ENCODE measurements around the gene FILIP1. TPM values are rescaled to one million over a fixed set of nuclear protein-coding genes. Genes with fewer than 3 reads are reported as not detected.

The FILIP1 gene
- polyA plus RNA-seq, 3 donors from 2014 or later = not detected

DNA sequence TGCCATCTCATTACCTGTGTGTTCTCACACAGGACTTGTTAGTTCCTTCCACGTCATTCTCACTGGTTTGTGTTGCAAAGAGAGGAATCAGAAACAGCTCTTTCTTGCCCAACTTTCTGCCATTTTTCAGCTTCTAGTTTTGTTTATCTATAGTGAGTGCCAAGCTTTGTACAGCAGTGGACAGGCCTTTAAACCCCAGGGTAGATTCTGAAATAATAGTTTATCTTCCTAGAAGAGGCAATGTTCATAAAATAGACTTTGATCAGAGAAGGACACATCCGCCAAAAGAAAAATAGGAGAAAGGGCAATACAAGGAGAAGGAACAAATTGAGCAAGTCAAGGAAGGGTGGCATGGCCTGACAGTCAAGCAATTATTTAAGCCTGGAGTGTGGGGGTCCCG, 191.3 kb downstream of the FILIP1 start:
- no peaks in the 10 kb centered on the region for H3K9me3 Mint-ChIP-seq
- H3K27ac Mint-ChIP-seq = no peak overlapping the region
- no peaks in the 10 kb centered on the region for H3K4me1 Mint-ChIP-seq
- no peak overlapping the region for H3K4me3 Mint-ChIP-seq
- H3K36me3 Mint-ChIP-seq = no peaks in the 10 kb centered on the region
- DNase-seq = no peak
- H3K27me3 Mint-ChIP-seq (ENCODE audit: low read depth in 3 of 3) = peaks cover 2 to 4% (median 3%) of the 10 kb centered on the region in 3 donors

DNA sequence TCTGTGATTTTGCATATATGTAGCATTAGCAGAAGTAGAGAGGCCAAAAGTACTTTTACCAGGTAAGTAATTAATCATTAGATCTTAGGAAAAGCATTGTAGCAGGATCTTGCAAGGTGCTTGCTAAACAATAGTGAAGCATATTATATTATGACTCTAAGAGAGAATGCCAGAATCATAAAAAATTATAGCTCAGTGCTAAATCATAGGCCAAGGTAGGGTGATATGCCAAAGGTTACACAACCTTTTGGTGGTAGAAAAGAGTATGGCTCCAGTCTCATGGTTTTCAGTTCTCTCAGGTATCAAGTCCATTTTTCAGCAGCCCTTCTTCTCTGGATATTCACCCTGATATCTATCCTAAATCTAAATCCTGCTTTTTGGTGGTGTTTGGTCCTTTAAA, 192.1 kb downstream of the FILIP1 start:
- Mint-ChIP-seq H3K27me3 (ENCODE audit: low read depth in 3 of 3) (peaks cover 0 to 4% (median 2%) of the 10 kb centered on the region in 3 donors), H3K9me3 (no peaks in the 10 kb centered on the region), H3K27ac (no peak overlapping the region), H3K4me3 (no peak overlapping the region), H3K4me1 (no peaks in the 10 kb centered on the region), H3K36me3 (no peaks in the 10 kb centered on the region)
- no peak for DNase-seq

DNA sequence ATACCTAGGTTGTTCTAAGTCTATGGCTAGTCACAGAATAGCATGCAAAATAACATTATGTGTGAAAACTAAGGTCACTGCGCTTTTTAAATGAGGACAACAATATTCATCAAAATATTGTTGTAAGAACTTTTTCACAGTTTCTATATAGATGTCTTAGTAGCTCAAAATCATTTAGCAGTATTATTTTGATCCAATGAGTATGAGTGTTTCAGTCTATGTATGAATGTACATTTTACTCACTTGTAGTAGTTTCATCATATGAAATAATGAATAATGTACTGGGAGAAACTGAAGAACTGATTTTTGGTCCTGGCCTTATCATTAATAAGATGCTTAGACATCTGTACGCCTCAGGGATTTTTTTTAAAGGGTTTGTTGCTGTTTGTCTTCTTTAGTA, 192.5 kb downstream of the FILIP1 start:
- peaks cover 0 to 4% (median 2%) of the 10 kb centered on the region in 3 donors for H3K27me3 Mint-ChIP-seq (ENCODE audit: low read depth in 3 of 3)
- H3K27ac Mint-ChIP-seq = no peak overlapping the region
- no peak overlapping the region for H3K4me3 Mint-ChIP-seq
- H3K9me3 Mint-ChIP-seq = no peaks in the 10 kb centered on the region
- no peaks in the 10 kb centered on the region for H3K4me1 Mint-ChIP-seq
- DNase-seq = no peak
- no peaks in the 10 kb centered on the region for H3K36me3 Mint-ChIP-seq

DNA sequence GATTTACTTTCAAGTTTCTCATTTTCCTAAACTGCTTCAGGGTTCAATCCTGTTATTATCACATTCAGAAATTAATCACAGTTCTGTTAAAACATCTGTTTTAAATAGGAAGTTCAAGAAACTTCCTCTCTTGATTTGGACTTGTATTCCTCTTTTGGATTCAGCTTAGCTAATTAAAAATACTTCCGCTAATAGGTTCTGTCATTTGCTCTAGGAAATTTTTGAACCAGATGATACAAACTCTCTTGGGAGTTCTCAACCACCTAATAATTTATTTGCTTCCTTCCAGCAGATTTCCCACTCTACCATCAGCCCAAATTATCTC, 193.1 kb downstream of the FILIP1 start:
- H3K36me3 Mint-ChIP-seq = no peaks in the 10 kb centered on the region
- no peak for DNase-seq
- H3K27ac Mint-ChIP-seq = no peak overlapping the region
- no peaks in the 10 kb centered on the region for H3K9me3 Mint-ChIP-seq
- H3K4me3 Mint-ChIP-seq = no peak overlapping the region
- H3K27me3 Mint-ChIP-seq (ENCODE audit: low read depth in 3 of 3) = peaks cover 0 to 4% (median 2%) of the 10 kb centered on the region in 3 donors
- no peaks in the 10 kb centered on the region for H3K4me1 Mint-ChIP-seq

DNA sequence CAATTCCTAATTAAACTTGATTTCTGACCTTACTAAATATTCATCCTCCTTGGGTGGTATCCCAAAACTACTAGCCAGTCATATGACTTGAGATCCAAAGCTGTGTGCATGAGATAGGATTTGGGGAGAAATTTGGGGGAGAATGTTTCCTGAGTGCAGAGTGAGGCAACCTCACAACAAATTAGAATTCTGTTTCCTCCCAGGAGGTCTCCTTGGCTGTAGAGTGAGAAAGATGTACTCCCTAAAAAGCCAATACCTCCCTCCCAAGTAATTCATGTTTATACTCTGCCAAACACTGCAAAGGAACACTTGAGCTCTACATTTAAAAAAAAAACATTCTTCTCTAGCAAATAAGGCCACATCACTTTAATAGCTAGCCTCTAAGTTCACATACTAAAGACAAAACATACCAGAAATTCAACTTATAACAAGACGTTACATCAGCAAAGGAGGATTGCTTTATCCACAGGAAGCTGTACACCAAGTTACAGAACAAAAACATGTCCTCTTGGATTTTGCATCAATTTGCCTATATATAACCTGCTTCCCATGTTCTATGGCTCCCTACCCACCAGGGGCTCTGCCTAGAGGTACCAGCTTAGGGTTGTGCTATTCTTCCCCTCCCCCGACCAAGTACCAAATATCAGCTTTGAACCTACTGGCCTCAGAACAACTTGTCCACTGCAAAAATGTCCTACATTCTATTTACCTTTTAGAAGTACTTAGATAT, 193.6 kb downstream of the FILIP1 start:
- peaks cover 0 to 4% (median 2%) of the 10 kb centered on the region in 3 donors for H3K27me3 Mint-ChIP-seq (ENCODE audit: low read depth in 3 of 3)
- DNase-seq = no peak
- no peak overlapping the region for H3K4me3 Mint-ChIP-seq
- H3K36me3 Mint-ChIP-seq = no peaks in the 10 kb centered on the region
- no peaks in the 10 kb centered on the region for H3K4me1 Mint-ChIP-seq
- H3K9me3 Mint-ChIP-seq = no peaks in the 10 kb centered on the region
- no peak overlapping the region for H3K27ac Mint-ChIP-seq

DNA sequence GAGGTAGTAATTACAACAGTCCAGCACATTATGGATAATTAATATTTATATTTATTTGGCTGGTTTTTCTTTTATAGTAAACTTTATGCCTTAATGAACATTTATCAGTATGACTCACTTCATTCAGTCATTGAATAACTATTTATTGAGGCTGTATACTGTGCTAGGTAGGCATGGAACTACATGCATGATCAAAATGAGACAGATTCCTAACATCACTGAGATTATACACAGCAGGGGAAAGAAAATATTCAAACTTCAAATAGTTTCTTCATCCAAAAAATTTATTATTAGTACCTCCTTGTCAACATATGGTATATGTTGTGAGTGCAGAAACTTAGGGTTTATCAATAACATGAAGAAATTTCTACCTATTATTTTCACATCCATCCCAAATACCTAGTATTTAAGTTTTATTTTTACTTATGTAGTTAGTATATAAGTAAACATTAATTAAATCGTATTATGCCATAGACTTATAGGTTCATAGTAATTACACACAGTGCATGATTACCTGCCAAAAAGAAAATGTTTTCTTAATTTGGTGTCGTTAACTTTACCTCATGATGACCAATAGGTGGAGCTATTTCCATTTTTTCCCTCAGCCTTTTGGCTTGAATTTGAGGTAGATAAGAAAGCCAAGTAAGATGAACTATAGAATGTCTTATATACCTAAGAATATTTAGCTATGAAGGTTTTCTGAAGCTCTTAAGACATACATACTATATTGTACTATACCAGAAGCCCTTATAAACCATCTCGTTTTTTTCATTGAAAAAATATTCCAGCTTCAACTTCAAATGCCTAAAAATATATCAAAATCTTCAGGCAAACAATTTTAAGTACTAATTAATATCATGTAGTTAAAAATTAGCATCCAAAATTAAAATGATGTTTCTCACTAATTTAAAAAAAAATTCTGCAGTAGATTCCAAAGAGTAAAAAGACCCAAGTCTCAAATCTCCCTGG, 196.5 kb downstream of the FILIP1 start:
- Mint-ChIP-seq H3K4me3 (no peak overlapping the region), H3K9me3 (no peaks in the 10 kb centered on the region), H3K27ac (no peak overlapping the region), H3K4me1 (no peaks in the 10 kb centered on the region), H3K27me3 (ENCODE audit: low read depth in 3 of 3) (no peaks in the 10 kb centered on the region), H3K36me3 (no peaks in the 10 kb centered on the region)
- DNase-seq = peak; percentile 21 to 56 (median 43)

DNA sequence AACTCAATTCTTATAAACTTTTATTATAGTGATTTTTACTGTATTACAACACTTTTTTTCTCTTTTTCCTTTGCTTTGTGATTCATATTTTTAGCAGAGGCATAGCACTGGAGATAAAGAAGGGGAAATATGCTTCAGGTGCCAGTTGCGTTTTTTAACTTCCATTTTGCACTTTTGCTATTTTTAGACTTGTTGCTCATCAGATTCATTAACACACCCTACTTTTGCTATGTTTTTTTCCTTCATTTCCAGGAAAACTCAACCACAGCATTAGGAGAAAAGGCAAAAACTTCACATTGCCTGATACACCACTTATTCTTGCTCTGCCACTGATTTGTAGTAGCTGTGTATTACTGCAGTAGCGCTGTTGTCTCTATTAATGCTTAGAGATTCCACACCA, 201.0 kb downstream of the FILIP1 start:
- DNase-seq = no peak
- no peaks in the 10 kb centered on the region for H3K4me1 Mint-ChIP-seq
- H3K27ac Mint-ChIP-seq = no peak overlapping the region
- H3K36me3 Mint-ChIP-seq = peaks cover 0 to 10% (median 2%) of the 10 kb centered on the region in 3 donors
- no peak overlapping the region for H3K4me3 Mint-ChIP-seq
- no peaks in the 10 kb centered on the region for H3K27me3 Mint-ChIP-seq (ENCODE audit: low read depth in 3 of 3)
- no peaks in the 10 kb centered on the region for H3K9me3 Mint-ChIP-seq

DNA sequence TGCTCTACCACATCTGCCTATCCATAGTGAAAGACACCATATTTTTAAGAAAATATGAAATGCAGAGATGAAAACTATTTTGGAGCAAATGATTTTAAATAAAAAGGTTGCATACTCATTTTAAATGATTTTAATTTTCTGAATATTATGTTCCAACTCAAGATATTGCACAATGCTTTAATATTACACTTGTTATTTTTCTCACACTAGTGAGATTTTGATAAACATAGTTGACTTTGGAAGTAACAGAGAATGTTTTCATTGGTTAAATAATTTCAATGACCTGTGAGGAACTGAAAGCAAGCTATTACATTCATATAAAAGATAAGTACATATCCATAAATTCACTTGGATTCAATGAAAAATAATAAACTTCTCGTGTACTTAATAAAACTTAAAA, 201.9 kb downstream of the FILIP1 start:
- no peaks in the 10 kb centered on the region for H3K9me3 Mint-ChIP-seq
- no peak overlapping the region for H3K27ac Mint-ChIP-seq
- peaks cover 0 to 10% (median 2%) of the 10 kb centered on the region in 3 donors for H3K36me3 Mint-ChIP-seq
- peaks cover 0 to 3% of the 10 kb centered on the region in 2 donors for H3K4me1 Mint-ChIP-seq
- no peaks in the 10 kb centered on the region for H3K27me3 Mint-ChIP-seq (ENCODE audit: low read depth in 3 of 3)
- no peak for DNase-seq
- H3K4me3 Mint-ChIP-seq = no peak overlapping the region

DNA sequence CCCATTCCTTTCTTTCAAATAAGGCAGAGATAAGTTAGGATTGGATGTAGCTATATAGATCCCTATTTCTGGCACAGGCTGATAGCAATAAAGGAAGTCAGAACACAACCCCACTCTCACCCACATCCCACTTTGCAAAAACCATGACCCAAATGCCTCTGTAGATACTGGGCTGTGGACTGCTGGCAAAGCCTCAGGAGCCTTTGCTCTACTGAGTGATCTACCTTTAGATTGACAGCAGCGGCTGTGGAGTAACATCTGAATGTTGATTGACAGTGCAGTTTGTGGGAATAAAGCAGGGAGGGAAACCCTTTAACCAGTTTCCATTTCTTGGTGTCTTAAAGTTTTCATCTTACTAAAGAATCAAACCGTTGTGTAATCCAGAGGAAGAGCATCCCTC, 202.3 kb downstream of the FILIP1 start:
- peaks cover 0 to 7% of the 10 kb centered on the region in 2 donors for H3K4me1 Mint-ChIP-seq
- H3K9me3 Mint-ChIP-seq = no peaks in the 10 kb centered on the region
- peaks cover 0 to 10% (median 2%) of the 10 kb centered on the region in 3 donors for H3K36me3 Mint-ChIP-seq
- no peak overlapping the region for H3K27ac Mint-ChIP-seq
- H3K4me3 Mint-ChIP-seq = no peak overlapping the region
- no peaks in the 10 kb centered on the region for H3K27me3 Mint-ChIP-seq (ENCODE audit: low read depth in 3 of 3)
- DNase-seq = no peak

DNA sequence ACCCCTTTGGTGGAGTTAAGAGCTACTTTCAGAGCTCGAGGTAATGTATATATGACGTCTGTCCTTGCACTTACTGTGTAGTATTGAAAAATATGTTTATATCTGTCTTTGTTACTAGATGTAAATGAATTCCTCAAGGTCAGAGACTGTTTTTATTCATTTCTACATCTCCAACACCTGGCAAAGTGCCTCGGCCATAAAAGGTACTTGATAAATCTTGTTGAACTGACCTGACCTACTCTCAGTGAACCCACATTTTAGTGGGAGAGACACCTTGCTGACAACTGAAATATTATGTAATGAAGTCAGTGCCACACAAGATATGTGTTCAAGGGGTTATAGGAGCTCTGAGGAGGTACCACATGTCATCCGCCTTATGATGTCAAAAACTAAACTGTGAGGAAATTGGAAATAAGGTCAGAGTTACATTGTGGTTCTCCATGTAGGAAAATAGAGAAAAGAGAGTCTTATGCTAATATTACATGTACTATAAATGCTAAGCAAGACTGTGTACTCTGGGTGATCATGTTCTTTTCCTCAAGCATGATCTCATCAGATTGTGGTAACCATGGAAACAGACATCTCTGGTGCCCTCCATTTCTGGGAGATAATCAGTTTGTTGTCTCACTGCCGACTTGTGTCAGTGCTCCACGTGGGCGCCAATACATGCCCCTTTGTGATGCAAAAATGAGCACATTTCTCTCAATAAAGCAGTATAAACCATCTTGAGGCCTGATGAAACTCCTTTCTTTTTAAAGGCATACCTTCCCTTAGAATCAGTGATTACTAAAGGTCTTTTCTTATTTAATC, 203.3 kb downstream of the FILIP1 start:
- Mint-ChIP-seq H3K27ac (no peak overlapping the region), H3K4me3 (no peak overlapping the region), H3K27me3 (ENCODE audit: low read depth in 3 of 3) (no peaks in the 10 kb centered on the region), H3K36me3 (peaks cover 0 to 10% (median 2%) of the 10 kb centered on the region in 3 donors), H3K4me1 (peaks cover 0 to 8% of the 10 kb centered on the region in 2 donors), H3K9me3 (no peaks in the 10 kb centered on the region)
- no peak for DNase-seq

DNA sequence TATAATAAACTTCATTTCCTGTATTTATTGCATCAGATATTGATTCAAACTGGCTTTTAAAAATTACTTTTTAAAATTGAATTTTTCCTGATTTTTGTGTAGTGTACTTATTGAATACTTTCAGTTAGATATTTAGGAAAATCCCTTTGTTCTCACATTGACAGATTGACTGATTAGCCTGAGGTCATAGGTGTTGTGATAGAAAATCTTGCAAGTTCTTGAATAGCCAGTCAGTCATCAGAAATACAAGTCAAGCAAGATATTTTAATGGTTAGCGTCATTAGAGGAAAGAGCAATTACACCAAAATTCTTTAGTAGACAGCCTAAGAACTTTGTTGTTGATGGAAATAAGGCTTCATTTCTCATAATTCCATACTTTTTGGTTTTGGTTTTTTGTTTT, 205.6 kb downstream of the FILIP1 start:
- H3K4me3 Mint-ChIP-seq = no peak overlapping the region
- H3K4me1 Mint-ChIP-seq = peaks cover 0 to 8% of the 10 kb centered on the region in 2 donors
- H3K27ac Mint-ChIP-seq = no peak overlapping the region

DNA sequence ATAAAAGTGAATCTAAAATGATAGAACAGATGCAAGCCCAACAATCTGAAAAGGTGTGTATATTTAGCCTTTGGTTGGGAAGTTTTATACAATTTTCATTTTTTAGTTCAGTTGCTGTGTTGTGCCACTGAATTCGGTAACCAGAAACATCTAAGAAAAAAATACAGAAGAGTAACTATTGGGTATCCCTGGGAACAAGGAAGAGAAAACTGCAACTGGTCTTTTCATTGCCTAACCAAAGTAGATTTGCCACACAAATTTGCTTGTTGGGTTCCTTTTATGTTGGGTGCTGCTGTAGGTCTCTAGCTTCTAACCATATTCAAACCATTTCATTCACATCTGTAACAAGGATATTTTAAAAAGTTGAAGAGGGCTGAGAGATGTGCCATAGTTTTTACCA, 206.2 kb downstream of the FILIP1 start:
- Mint-ChIP-seq H3K4me3 (no peak overlapping the region), H3K27me3 (ENCODE audit: low read depth in 3 of 3) (no peaks in the 10 kb centered on the region), H3K27ac (no peak overlapping the region), H3K4me1 (peaks cover 0 to 13% of the 10 kb centered on the region in 2 donors), H3K36me3 (peaks cover 0 to 10% (median 2%) of the 10 kb centered on the region in 3 donors), H3K9me3 (no peaks in the 10 kb centered on the region)
- DNase-seq = no peak

More for the DNA sequence above, 205.6 kb downstream of the FILIP1 start:
- DNase-seq = no peak
- Mint-ChIP-seq H3K27me3 (ENCODE audit: low read depth in 3 of 3) (no peaks in the 10 kb centered on the region), H3K9me3 (no peaks in the 10 kb centered on the region), H3K36me3 (peaks cover 0 to 10% (median 2%) of the 10 kb centered on the region in 3 donors)

DNA sequence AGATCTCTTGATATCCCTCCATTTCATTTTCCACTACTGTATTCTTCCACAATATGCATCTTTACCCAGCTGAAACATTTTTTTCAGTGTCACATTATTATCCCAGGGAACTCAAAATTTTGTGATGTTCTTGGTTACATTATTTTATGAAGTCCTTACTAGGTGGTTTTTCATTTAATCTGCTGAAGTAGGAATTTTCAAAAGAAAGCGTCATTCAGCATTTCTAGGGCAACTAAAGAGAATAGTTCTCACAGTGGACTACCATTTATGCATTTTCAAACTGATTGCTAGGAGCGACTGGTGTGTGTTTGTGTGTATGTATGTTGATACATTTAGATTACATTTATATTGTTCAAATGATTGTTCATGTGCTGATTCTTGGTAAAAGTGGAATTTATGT, 206.6 kb downstream of the FILIP1 start:
- no peak for DNase-seq
- H3K36me3 Mint-ChIP-seq = peaks cover 0 to 10% (median 2%) of the 10 kb centered on the region in 3 donors
- no peaks in the 10 kb centered on the region for H3K9me3 Mint-ChIP-seq
- H3K27me3 Mint-ChIP-seq (ENCODE audit: low read depth in 3 of 3) = peaks cover 0 to 2% (median 0%) of the 10 kb centered on the region in 3 donors
- peak overlapping the region in 4 of 5 donors; percentile 40 to 66 (median 64) for H3K4me3 Mint-ChIP-seq
- peaks cover 0 to 16% of the 10 kb centered on the region in 2 donors for H3K4me1 Mint-ChIP-seq
- peak overlapping the region in 3 of 6 donors; percentile 33 to 81 (median 66) for H3K27ac Mint-ChIP-seq
